Right kidney (tissue), 1 donor: ENCODE data around the gene HEMK1.

Source experiments
- DNase-seq: peaks from one replicate; pipeline ENCODE4 v3.0.0-alpha.2; 2016

Gene HEMK1

DNA sequence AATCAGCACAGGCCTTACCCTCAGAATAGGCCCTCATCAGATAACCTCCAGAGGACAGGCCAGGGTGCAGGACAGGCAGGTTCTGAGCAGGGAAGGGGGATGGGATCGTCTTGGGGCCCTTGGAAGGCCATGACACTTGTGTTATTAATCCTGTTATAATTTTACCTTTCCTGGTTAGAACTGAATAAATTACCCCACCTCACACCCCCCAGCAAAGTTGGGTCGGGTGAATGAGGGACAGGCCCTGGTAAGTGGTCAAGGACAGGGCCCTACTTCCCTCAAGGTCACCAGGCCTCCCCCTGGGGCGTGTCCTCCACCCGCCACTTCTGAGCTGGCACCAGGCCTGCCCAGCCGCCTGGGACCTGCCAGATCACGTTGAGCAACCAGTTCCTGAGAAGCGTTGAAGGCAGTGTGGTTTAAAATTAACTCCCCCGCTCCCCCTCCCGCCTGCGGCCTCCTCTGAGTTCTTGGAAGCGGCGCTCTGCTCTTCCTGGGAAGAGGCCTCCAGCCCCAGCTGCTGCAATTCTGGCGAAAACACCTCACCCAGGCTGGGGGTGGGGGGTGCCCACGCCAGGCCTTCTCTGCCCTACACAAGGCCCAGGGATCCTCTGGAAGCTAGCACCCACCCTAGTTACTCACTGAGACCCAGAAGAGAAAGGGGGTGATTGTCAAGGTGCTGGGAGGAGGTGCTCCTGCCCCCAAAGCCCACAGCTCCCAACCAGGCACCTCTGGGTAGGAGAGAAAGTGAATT lies 31.7 kb downstream of the HEMK1 start:
- DNase-seq = peak; percentile 89

DNA sequence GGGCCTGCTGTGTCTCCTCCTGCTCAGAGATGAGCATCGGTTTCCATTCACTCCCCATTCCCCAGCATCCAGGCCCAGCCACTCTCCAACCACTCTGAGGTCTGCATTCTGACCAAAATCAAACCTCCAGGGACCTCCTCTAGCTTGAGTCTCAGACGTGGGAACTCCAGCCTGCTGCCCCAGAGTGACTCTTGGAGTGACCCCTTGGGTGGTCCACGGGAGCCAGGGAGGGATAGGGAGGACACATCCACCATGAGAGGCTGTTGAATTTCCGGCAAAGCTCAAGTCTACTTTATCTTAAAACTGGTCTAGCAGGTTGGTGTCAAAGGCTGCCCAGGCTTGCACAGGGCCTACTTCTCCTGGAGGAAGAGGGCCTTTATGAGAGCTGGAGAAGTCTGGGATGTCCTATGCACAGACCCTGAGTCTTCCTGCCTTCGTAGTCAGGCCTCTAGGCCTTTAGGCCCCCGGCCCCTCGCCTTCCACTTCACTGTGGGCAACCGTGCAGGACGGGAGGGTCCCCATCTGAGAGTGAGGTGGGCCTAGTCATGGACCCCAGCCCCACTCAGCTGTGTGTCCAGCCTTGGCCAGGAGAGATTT lies 33.4 kb downstream of the HEMK1 start:
- DNase-seq = no peak

DNA sequence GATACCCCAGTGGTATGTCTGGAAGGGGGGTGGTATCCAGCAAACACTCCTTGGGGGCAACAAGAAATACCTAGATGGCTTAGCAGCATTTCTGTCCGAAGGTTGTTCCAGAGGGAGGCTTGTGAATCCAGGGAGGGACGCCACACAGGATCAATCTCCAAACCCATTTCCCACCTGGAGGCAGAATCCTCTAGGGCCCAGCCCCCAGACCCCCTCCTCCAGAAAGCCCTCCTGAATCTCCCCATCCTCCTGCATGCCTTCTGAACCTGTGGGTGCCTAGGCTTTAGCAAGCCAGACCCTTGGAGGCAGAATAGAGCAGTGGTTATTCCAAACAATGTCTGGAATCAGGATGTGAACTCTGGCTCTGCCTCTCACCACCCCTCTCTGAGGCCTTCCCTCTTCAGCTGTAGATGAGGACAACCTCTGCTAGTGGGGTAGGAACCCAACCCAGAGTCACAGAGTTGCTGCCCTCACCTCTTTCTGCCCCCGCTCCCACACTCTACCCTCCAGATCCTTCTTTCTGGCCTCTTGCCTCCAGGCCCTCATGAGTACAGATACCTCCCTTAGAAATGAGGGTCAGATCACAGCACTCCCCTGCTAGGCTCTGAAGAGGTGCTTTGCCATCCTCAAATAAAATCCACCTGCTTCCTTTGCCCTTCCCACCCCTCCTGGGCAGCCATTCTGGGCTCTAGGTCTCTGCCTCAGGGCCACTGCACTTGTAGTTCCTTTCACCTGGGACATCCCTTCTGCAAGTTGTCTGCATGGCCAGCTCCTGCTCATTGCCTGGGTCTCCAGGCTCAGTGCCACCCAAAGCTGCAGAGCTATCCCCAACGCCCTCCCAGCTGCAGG lies 34.2 kb downstream of the HEMK1 start:
- no peak for DNase-seq

DNA sequence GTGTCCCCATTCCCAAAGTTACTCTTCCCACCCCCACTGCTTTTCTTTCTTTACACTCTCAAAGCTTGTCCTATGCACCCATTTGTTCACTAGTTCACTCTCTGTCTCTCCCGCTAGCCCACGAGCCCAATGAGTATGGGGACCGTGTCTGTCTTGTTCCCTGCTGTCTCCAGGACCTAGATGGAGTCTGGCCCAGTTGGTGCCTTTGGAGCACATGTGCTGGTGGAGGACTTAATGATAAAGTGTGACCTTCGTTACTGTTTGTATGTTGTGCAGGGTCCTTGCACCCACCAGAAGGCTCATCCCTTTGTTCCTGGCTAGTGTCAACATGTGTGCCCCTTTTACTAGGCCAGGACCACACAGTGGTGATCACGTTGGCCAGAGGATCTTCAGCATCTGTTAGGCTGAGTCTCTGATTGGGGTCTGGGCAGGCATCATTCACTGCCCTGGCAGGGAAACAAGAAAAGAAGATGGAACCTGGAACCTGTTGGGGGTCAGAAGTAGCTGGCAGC lies 34.8 kb downstream of the HEMK1 start:
- no peak for DNase-seq

DNA sequence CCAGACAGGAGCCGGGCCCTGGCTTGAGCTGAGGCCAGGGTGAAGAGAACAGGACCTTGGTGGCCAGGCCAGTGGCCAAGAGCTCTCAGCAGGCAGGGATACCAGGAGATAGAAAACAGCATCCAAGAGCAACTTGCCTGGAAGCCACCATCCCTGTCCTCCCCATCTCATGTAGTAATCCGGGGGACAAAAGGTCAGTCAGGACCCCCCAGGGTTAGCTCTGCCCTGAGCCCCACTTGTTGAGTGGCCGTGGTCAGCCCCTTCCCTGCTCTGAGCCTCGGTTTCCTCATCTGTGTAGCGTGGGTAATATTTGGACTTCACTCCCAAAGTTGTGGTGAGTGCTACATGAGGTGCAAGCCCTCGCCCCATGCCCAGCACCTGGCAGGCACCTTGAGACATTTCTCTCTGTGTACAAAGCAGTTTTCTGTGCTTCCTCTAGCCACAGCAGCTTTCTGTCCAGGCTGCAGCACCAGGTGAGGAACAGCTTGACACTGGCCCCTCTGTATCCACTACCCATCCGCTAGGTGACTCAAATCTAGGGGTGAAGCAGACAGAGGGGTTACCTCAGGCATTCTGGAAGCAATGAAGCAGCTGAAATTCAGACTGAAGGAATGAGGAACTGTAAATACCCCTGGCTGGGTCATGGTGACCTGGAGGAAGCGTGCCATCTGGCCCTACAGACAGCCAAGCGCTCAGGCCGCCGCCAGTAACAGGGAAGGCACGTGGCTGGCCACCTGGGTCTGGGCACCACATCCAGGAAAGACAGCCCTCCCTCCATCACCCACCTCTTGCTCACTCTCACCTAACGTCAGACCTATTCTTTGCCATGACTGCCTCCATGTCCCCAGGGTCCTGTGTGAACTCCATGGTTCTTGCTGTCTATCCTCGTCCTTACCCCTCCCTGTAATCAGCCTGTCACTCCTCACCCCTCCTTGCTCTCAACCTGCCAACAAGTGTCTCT lies 35.6 kb downstream of the HEMK1 start:
- DNase-seq = no peak

DNA sequence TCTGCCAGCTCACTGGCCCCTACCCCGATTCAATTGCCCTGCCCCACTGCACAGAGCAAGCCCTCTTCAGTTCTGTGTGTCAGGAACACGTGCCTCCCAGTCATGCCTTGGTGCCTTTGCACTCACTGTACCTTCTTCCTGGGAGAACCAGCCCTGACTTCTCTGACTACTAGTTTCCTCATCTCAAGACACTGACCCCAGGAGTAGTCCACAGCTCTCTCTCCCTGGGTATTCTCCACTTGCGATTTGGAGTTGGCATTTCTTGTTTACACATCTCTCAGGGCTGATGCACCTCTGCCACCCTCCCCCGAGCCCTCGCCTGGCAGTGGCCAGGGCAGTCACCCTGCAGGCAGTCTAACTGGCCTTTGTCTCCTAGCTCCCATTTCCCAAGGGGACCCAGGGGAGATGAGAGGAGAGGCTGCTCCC lies 36.6 kb downstream of the HEMK1 start:
- no peak for DNase-seq

DNA sequence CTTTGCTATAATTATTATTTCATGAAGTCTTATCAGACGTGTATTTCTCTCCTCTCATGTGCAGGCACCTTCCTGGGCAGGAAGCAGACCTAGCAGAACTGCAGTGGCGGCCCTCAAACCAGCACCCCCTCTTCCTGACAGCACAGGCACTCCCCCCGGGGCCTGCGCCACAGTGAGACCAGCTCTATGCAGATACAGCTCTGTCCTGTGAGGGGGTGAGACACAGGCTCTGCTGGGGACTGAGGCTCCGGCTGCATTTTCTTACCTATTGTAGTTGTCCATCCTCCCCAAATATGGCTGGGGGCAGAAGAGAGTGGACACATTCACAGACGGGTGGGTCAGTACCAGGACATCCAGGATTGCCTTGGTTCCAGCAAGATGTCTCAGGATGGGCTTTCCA lies 37.3 kb downstream of the HEMK1 start:
- DNase-seq = no peak

DNA sequence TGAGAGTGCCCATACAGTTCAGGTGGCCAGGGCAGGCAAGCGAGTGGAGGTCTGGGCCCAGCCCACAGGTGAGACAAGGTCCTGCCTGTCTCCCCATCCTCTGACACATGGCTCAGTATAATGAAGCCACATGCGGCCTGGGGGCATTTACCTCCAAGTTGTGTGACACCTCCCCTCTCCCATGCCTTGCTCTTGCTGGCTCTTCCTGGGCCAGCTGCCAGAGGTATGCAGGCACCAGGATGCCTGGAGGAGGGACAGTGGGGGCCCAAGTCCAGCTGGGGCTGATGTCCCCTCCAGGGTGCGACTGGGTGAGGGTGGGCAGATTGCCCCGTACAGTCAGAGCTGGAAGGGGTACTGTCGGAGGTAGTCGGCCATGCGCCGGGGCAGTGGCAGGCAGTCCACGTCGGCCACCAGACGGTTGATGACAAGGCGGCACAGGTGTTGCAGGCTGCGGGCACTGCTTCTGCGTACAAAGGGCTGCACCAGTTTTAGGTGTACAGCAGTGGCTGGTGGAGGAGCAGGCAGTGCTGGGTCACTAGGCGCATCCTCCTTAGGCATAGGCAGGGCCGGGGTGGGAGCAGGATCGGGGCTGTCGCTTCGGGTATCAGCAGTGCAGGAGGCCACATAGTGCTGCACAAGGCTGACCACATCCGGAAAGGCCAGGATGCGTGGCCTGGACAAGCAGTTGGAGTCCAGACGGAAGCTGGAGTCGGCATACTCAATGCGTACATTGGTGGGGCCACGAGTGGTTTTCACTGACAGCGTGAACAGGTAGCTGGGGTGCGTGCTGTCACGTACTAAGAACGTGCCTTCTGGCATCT lies 38.2 kb downstream of the HEMK1 start:
- no peak for DNase-seq

DNA sequence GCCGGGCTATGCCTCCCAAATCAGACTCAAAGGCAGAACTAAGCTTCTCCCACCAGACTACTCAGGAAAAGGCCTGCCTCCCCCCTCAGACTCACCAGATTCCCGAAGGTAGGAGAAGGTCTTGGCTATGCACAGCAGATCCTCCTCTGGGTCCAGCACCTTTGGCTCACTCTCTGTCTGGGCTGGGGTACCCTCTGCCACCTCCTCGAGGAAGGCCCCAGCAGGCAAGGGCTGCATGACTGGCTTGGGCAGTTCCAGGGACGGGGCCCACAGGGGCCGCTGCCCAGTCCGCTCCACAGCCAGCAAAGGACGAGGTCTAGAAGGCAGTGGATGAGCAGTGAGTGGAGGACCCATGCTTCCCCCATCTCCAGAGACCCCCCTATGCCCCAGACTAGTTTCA lies 39.0 kb downstream of the HEMK1 start:
- no peak for DNase-seq

DNA sequence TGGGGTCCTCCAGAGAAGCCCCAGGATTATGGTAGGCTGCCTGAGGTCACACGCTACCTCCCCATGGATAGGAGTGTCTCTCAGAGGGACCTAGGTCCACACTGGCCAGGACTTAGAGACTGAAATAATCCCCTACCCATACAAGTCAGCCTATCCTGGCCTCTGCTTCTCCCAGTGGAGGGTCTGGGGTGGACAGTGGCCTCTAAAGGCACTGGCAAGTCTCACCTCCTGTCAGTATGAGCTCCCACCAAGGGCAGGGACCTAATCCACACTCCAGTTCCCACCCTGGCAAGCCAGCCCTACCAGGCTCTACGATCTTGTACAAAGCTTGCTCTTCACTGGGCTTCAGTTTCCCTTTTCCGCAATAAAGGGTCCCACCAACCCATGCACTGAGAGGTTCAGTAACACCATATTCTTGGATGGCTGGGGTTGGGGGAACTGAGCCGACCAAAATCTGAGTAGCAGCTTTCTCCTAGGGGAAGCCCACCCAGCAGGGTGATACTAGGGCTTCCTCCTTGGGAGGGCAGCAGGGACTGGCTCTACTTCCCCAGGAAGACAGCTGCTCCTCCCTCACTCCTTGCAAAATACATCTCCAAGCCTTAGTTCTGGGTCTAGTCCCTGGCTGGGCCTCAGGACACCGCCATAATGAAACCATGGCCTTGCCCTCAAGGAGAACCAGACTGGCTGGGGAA lies 39.9 kb downstream of the HEMK1 start:
- no peak for DNase-seq

DNA sequence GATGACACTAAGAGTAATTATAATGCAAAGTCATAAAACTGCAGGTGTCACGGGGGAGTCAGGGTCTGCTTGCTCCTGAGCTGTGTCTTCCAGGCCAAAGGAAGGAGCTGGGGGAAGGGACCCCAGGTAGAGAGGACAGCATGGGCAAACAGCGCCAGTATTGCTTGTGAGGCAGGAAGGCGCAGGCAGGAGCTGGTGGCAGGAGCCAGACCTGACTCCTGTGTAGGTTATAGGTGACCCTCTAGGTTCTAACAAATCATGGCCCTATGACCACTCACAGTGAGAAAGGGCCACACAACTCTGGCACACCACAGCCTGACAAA lies 40.4 kb downstream of the HEMK1 start:
- no peak for DNase-seq

DNA sequence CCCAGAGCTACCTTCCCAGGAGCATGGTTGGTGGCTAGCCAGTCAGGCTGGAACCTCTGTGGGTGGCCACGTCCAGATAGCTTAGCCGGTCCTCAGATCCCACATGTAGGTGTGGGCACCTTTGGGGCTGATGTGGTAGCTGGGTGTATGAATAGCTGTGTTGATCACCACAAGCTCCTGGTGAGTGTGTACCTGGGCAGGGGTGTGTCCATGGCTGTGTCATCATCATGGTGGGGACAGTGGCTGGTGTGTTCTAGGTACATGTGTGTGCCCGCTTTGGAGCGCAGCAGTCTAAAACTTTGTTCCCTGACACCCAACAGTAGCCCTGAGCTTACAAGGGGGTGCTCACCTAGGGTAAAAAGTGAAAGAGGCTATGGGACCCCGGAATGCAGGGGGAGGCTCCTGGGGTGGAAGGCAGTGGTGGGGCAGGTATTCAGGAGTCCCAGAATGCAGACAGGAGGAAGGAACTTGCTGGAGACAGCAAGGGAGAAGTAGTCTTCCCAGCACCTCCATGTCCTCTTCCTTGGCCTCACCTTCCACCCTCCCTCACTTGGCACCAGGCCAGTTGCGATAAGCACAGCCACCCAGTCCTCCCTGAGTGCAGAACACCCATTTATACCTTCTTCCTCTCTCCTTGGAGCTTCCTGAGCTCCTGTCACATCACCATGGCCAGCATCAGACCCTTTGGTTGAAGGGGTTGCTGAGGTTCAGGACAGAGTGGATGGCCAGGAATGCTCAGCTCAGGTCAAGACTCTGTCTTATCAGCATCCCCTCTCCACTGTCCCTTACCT lies 41.1 kb downstream of the HEMK1 start:
- no peak for DNase-seq

DNA sequence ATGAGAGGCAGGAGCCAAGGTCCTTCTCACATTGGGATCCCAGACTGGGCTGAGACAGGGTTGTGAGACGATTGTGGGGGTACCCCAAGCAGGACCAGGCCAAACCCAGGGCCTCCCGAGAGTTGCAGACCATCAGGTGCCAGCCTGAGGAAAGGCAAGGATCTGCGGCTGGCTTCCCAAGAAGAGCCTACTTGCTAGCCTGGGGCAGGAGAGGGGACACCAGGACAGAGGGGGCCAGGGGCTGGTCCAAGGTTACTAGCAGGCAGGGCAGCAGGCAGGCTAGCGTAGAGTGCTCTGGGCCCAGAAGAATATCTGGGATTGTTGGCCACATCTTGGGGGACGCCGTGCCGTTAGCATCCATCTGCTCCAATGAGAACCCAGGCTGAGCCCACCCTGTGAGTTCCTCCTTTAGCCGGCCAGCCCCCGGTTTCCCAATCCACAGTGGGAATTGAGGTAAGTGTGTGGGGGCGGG lies 41.7 kb downstream of the HEMK1 start:
- DNase-seq = no peak

DNA sequence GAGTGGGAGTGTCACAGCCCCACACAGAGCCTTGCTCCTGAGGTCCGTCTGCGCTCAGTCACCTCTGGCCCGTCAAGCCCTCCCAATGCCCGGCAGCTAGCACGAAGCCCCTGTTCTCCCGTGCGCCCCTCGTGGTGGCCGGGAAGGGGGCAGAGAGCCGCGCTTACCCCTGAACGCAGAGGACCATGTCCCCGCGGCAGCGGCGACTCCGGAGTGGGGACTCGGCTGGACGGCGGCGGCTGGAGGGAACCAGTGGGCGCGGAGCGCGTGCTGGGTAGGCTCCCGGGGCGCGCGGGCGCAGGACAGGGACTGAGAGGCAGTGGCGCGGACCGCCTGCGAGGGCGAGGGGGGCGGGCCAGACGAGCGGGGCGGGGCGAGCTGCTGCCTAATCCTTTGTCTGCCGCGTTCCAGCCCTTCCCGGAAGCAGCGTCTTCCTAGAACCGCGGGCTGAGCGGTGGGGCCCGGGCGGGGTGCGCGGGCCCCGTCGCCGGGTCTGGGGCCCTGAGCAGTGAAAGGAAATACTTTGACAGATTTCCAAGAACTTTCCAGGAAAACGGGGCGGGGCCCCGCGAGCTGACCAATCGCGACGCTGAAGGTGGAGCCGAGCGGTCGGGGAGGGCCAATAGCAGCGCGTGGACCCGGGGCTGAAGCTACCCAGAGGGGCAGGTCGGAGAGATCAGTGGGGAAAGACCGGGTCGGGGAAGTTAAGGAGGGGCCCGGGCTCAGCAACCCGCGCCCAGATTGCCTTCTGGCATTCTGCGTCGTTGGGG lies 42.3 kb downstream of the HEMK1 start, which contains the start of gene CISH:
Gene CISH (minus strand): TSS at position 311 of the 770 bp plus-strand sequence. CDS start 124 bp downstream, at position 187.
- peak; percentile 97 for DNase-seq

DNA sequence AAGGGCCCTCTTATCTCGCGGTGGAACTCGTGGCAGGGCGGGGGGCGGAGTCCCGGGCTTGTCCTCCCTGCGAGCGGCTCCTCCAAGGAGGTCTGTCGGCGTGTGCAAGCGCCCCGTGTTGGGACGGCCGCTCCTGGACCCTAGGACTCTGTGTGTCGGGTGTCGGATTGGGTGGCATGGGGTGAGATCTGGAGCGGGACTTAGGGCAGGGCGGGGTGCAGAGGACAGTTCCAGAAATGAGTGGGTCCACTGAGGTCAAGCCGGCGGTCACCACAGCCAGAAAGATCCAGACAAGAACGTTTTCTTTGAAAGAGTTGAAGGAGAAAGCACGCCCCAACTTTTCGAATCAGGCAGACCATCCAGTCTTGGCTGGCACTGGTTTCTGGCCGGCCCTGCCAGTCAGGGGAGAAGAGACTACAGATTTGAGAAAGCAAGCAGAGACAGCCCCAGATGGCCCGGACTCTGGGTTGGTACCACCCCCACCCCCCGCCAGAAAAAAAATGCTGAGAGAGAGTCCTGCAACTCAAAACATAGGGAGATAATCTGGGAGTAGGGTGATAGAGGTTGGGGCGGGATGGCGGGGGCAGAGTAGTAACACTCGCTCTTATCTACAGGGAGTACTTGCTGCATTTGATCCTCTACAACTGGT lies 43.0 kb downstream of the HEMK1 start:
- no peak for DNase-seq

DNA sequence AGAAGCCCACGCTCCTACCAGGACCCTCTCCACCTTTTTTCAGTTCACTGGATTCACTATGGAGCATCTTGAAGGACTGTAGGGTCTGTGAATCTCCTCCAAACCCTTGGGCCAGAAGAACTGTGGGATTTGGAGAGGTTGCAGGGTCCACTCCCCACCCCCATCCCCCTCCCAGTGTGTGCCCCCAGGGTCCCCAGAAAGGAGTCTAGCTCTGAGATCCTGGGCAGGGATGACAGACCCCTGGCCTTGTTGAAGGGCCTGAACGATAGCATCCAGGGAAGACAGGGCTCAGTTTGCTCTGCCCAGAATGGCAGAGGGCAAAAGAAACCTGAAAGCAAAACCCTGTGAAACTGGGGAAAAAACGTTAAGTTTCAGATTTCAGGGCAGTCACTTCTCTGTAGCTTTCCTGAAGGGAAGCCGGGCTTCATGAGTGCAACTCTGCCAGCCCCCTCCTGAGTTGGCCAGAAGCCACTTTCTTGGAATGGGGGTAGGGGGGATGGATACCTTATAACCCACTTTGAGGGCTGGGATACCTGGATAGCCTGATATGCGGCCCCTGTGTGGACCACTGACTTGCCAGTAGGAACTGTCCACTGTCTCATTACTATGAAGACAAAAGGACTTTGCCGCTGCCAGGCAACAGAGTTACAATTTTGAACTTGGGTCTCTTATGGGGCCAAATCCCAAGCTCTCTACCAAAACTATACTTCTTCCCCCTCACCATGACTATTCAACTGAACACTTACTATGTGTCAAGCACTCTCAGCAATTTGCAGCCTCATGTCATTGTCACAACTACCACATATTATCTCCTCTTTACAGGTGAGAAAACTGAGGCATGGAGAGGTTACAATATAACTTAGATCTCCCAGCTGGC lies 43.9 kb downstream of the HEMK1 start:
- DNase-seq = no peak

DNA sequence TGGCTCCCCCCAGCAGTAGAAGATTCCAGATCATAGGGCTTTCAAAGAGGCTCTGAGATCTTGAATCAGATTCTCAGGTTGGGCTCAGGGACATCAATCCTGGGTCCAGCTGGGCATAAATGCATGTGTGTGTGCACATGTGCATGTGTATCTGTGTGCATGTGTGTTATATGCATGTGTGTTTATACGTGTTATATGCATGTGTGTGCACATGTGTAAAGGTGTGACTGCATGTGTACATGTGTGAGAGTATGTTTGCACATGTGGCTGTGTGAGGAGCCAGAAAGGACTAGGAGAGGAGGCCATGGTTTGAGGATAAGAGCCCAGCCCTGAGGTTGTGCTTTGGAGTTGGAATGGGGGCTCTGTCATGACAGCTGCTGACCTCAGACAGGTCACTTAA lies 45.9 kb downstream of the HEMK1 start:
- DNase-seq = no peak
